PC-3 (cell line): ENCODE data around the gene MYO16.

Experiments used
- EZH2 ChIP-seq: fragments of 300-600 bp; sonication (generic); IDR thresholded peaks from one replicate; pipeline ENCODE4 v1.6.1; 2017; ENCODE audit warnings: antibody characterized with exemption, mild to moderate bottlenecking, low read length; ENCODE audit not compliant: unreplicated experiment
- EZH2phosphoT487 ChIP-seq: fragments of 300-600 bp; sonication (generic); IDR thresholded peaks from 2 replicates; pipeline ENCODE4 v1.6.1; 2018; ENCODE audit warnings: mild to moderate bottlenecking, antibody characterized with exemption, low read length, borderline replicate concordance
- TF ChIP-seq, protein P1 (sequence below): fragments of 300-600 bp; sonication (generic); conservative IDR thresholded peaks from 2 replicates; pipeline ENCODE4 v1.5.1; 2017; ENCODE audit warnings: antibody characterized with exemption, low read depth, mild to moderate bottlenecking, low read length

DNA sequence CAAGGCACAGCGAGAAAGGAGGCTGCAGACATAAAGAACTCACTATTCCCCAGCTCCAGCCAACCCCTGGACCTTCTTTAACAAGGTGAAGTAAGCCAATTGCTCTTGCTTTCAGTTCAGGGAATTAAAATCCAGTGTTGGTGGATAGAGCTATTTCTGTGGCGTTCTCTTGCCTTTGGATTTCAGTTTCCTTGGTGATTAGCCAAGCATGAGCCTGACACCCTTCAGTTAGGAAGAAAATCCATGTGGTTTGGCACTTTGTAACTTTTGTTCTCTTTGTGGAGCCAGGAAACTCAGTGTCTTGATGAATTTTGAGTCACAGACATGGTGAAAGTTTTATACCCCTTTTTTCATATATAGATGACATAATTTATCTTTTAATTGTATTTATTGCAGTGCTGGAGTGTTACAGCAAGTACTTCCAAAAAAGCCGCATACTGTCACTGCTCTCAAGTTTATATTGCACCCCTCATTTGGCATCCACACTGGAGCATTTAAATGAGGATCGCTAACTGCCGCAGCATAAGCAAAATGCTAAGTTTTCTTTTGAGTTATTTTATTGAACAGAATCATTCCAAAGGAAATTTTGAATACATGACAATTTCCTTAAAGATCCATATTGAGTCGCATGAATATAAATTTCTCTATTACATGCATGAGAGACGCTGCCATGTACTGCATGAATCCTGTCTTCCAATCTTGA is 406.8 kb downstream of the MYO16 start:
- TF ChIP-seq, protein P1, sequence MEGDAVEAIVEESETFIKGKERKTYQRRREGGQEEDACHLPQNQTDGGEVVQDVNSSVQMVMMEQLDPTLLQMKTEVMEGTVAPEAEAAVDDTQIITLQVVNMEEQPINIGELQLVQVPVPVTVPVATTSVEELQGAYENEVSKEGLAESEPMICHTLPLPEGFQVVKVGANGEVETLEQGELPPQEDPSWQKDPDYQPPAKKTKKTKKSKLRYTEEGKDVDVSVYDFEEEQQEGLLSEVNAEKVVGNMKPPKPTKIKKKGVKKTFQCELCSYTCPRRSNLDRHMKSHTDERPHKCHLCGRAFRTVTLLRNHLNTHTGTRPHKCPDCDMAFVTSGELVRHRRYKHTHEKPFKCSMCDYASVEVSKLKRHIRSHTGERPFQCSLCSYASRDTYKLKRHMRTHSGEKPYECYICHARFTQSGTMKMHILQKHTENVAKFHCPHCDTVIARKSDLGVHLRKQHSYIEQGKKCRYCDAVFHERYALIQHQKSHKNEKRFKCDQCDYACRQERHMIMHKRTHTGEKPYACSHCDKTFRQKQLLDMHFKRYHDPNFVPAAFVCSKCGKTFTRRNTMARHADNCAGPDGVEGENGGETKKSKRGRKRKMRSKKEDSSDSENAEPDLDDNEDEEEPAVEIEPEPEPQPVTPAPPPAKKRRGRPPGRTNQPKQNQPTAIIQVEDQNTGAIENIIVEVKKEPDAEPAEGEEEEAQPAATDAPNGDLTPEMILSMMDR: no peak
- TF ChIP-seq EZH2: no peak
- TF ChIP-seq EZH2phosphoT487: no peak
